Uterus (tissue), 4 donors: Measurements from ENCODE around the gene SMIM14. TPM values are rescaled to one million over a fixed set of nuclear protein-coding genes. Genes with fewer than 3 reads are reported as not detected.

Source experiments
- DNase-seq, 2 donors: peaks; one replicate each; pipeline ENCODE4 v3.0.0-alpha.2; 2019 to 2020
- H3K27ac ChIP-seq, 2 donors: fragments of 200-600 bp; sonication (generic); 1 replicate in 1 of 2; 2 replicates in 1 of 2; pipeline ENCODE4 v1.5.1; 2016 to 2018
- H3K27me3 ChIP-seq, 2 donors: fragments of 200-600 bp; sonication (generic); one replicate each; pipeline ENCODE4 v1.5.1; 2018 to 2019; ENCODE audit warnings: control low read depth in 1 of 2
- H3K36me3 ChIP-seq, 2 donors: fragments of 200-600 bp; sonication (generic); one replicate each; pipeline ENCODE4 v1.5.1; 2019; ENCODE audit warnings: control low read depth in 1 of 2
- H3K4me1 ChIP-seq, 2 donors: fragments of 200-600 bp; sonication (generic); one replicate each; pipeline ENCODE4 v1.5.1; 2018 to 2019; ENCODE audit warnings: control low read depth in 1 of 2
- H3K4me3 ChIP-seq, 2 donors: fragments of 200-600 bp; sonication (generic); 1 replicate in 1 of 2; 2 replicates in 1 of 2; pipeline ENCODE4 v1.5.1; 2018 to 2019; ENCODE audit warnings: mild to moderate bottlenecking in 1 of 2
- H3K9me3 ChIP-seq, 2 donors: fragments of 200-600 bp; sonication (generic); one replicate each; pipeline ENCODE4 v1.5.1; 2019; ENCODE audit warnings: control low read depth in 1 of 2
- CTCF ChIP-seq, 4 experiments: fragments of 200-600 bp in 2 of 4; fragments of 450-650 bp in 2 of 4; sonication (generic) in 2 of 4; IDR thresholded peaks; one replicate each; pipeline ENCODE4 v1.5.1; 2016 to 2019; ENCODE audit warnings: antibody characterized with exemption in 4 of 4, mild to moderate bottlenecking in 2 of 4, moderate library complexity in 1 of 4
- POLR2A ChIP-seq, 2 donors: fragments of 450-650 bp; IDR thresholded peaks; one replicate each; pipeline ENCODE4 v1.6.1; 2016; ENCODE audit warnings: antibody characterized with exemption in 2 of 2, mild to moderate bottlenecking in 1 of 2, moderate library complexity in 1 of 2
- intact Hi-C: fragments of 100-400 bp; cut with DNase I; formaldehyde crosslinking; loops from one replicate; pipeline ENCODE4 v1.15.1; 2023; ENCODE audit warnings: low total_unique reads
- total RNA-seq, 4 donors: library from RNA; depleted of rRNA in 3 of 4; stranded (reverse); fragments of >200 nt in 3 of 4; gene quantifications; one replicate each; pipeline versions ENCODE4 v1.1.0 to v1.2.4, GENCODE V29; 2014 to 2023
- donor health status: DM: yes; HTN: yes; CAD: no.

SMIM14 gene
- total RNA-seq, 4 donors from 2014 or later: 21.3 to 53.2 (median 35.3) TPM

- TF ChIP-seq POLR2A (IDR thresholded peaks at IDR 0.05): no peak
- no peak for TF ChIP-seq CTCF (IDR thresholded peaks at IDR 0.05)
- Histone ChIP-seq H3K4me3 (peak overlapping the region; percentile 71 to 80), H3K4me1 (peaks cover 0 to 5% of the 10 kb centered on the region in 2 donors), H3K9me3 (no peaks in the 10 kb centered on the region), H3K36me3 (no peaks in the 10 kb centered on the region), H3K27me3 (no peaks in the 10 kb centered on the region), H3K27ac (peak overlapping the region; percentile 95)
- no peak for DNase-seq
- intact Hi-C loops: loop anchor here (5.0 to 10.0 kb wide), 2 partner anchors 111 to 169 kb away; partner anchors contain the start of genes SMIM14 and UBE2K
These were observed 112.6 kb downstream of the SMIM14 start for GRCh38 chr4:39525822-39526690.

- TF ChIP-seq POLR2A (IDR thresholded peaks at IDR 0.05) (no peak), CTCF (IDR thresholded peaks at IDR 0.05) (no peak)
- Histone ChIP-seq H3K4me3 (no peak overlapping the region), H3K36me3 (no peaks in the 10 kb centered on the region), H3K4me1 (peaks cover 0 to 1% of the 10 kb centered on the region in 2 donors), H3K9me3 (no peaks in the 10 kb centered on the region), H3K27me3 (no peaks in the 10 kb centered on the region), H3K27ac (no peak overlapping the region)
- DNase-seq: no peak
- intact Hi-C loops: loop anchor here (10.0 kb wide), 1 partner anchor 170 kb away; the partner anchor contains the start of gene UBE2K
These were observed 114.3 kb downstream of the SMIM14 start for GRCh38 chr4:39524161-39524957.

- Histone ChIP-seq H3K27ac (peak overlapping the region in 1 of 2 donors; percentile 10), H3K4me3 (no peak overlapping the region), H3K9me3 (no peaks in the 10 kb centered on the region), H3K36me3 (no peaks in the 10 kb centered on the region), H3K27me3 (no peaks in the 10 kb centered on the region), H3K4me1 (no peaks in the 10 kb centered on the region)
- no peak for DNase-seq
- intact Hi-C loops: loop anchor here (10.0 kb wide), 1 partner anchor 173 kb away; the partner anchor contains the start of gene UBE2K
- TF ChIP-seq CTCF (IDR thresholded peaks at IDR 0.05) (no peak), POLR2A (IDR thresholded peaks at IDR 0.05) (no peak)
These were observed 116.6 kb downstream of the SMIM14 start for GRCh38 chr4:39522068-39522467.

- H3K4me3 ChIP-seq: no peak overlapping the region
These were observed 117.3 kb downstream of the SMIM14 start for GRCh38 chr4:39521253-39521919.

More at GRCh38 chr4:39521253-39521919, 117.3 kb downstream of the SMIM14 start:
- TF ChIP-seq CTCF (IDR thresholded peaks at IDR 0.05) (no peak), POLR2A (IDR thresholded peaks at IDR 0.05) (no peak)
- H3K4me1 ChIP-seq: no peaks in the 10 kb centered on the region
- no peaks in the 10 kb centered on the region for H3K36me3 ChIP-seq
- H3K9me3 ChIP-seq: no peaks in the 10 kb centered on the region
- intact Hi-C loops: loop anchor here (10.0 kb wide), 1 partner anchor 173 kb away; the partner anchor contains the start of gene UBE2K
- no peak for DNase-seq
- H3K27me3 ChIP-seq: no peaks in the 10 kb centered on the region
- H3K27ac ChIP-seq: peak overlapping the region in 1 of 2 donors; percentile 10
